SHP77 (cell line): ENCODE results near the gene HOXA3.

Experiments
- DNase-seq, 2 experiments: peaks; one replicate each; lab custom pipeline; 2025; lab: John Stamatoyannopoulos, UW

The HOXA3 gene

DNA sequence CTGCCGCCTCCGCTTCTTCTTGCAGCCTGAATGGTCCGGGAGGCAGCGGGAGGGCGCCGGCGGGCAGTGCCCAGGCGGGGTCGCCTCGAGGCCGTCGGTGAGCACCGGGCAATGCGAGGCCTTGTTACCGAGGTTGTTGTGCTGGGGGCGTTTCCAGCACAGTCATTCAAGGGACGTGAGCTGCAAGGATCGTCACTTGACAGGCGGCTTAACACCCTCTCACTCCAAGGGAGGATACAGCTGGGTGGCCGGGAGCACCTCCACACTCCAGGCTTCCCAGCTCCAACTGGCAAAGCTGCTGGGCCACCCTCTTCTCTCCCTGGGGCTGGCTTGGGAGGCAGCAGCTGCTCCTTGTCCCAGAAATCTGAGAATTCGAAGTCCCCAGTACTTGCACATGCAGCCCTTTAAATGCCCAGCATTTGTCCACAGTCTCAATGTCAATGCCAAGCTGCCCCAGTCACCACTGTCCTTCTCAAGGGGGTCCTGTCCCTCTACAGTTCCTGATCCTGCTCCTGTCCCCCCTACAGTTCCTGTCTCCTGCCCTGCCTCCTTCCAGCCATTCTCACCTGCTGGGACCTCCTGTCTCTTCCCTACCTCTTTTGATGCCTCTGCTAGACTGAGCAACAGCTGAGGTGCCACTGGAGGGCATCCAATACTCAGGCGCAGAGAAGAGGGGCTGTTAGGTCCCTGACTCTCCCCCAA lies 37.1 kb upstream of the HOXA3 start:
- no peak for DNase-seq

DNA sequence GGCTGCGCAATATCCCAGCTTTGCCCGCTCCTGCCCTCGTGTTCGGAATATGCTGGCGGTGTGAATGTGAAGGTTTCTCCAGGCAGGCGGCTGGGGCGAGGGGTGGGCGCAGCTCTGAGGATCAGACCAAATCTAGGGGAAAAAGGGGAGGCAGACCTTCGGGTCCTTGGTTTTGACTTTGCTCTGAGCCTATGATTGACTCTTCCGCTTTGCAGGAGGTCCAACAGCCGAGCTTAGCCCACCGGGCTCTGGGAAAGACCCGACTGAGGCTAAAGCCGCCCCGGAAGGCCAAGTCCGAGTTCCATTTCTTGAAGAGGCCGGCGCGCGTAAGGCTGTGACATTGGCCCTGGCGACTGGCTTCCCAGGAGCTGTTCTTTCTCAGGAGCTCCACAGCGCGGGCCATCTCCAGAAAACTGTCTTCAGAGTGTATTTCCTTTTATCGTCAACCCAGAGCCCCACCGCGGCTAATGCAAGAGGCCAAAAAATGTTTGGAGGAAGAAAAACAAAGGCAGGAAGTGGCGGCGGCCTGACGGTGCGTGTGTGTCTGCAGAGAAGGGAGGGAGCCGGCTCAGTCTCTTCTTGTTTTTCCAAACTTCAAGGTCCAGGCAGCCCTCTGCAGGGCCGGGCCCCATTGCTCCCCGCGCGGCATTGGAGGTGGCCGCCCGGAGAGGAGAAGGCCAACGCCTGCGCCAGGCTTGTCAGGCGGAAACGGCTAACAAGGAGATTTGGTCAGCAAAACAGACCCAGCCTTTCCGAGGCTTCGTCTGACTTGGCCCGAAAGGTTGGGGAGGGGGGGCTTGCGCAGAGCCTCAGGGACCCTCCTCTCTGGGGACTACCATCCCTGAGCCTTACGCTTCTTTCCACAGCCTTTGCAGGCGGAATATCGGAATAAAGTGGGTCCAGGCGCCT lies 36.3 kb upstream of the HOXA3 start:
- no peak for DNase-seq

DNA sequence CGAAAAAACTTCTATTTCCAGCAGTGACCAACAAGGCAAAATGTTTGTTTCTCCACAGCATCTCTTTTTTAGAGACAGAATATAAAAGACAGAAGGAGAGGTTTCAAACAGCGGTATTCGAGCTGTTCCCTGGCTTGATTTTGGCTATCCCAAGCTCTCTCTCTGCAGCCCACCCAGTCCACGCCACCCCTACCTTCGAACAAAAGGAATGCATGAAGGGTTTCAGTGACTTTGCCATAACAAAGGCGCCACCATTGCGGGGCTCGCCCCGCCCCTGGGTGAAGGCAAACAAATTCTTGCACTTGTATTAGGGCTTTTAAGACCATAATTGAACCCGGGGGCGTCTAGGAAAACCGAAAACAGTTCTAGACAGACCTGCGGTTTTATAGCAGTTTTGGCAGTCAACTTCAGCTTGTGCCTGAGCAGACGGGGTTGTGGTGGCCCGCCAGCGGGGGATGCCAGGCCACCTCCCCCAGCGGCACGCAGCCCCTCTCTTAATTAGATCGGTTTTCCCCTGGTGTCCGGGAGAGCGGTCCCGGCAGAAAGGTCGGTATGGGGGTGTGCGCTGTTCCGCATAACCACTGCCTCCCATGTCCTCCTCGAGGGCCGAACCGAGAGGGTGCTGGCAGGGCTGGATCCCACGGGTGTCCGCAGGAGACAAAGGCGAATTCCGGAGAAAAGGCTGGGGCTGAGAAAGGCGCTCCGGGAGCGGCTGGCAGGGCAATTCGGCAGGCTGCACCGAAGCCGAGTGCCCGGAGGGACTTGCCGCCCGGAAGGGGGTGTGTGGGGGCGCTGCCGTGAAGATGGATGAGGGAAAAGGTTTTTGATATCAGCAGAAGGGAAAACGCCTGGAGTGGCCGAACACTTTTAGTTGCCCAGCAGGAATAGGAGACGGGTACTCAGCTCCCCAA lies 35.3 kb upstream of the HOXA3 start:
- DNase-seq, result no peak

DNA sequence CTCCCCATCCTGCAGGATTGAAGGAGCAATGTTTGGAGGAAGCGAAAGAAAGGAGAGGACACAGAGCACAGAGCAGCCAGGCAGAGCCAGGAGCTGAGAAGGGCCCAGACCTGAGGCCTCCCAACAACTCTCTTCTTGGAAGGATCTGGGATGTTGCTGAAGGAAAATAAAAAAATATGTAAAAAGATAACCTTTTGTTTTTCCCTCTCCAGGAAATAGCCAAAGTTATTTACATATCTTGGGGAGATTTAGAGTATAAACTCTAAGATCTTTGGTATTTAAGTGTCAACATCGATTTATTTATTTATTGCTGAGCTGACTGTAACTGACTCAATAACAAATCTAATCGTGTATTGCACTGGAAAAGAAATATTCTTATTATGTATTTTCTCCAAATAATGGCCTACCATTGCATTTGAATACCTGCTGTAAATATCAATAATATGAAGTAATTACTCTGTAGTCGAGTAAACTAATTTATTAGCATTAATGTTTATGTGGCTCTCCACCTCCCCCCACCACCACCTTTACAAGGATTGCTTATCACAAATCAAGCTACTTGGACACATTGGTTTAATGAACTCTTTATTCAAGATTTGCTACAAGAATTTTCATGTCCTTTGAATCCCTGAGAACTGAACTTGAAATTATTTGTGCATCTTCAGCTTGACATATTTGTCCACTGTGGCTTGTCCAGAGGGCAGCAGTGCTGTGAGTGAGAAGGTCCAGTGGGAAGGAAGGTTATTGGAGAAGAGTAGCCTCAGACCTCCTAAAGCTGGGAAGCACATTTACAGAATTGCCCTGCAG lies 34.5 kb upstream of the HOXA3 start:
- DNase-seq, result no peak

DNA sequence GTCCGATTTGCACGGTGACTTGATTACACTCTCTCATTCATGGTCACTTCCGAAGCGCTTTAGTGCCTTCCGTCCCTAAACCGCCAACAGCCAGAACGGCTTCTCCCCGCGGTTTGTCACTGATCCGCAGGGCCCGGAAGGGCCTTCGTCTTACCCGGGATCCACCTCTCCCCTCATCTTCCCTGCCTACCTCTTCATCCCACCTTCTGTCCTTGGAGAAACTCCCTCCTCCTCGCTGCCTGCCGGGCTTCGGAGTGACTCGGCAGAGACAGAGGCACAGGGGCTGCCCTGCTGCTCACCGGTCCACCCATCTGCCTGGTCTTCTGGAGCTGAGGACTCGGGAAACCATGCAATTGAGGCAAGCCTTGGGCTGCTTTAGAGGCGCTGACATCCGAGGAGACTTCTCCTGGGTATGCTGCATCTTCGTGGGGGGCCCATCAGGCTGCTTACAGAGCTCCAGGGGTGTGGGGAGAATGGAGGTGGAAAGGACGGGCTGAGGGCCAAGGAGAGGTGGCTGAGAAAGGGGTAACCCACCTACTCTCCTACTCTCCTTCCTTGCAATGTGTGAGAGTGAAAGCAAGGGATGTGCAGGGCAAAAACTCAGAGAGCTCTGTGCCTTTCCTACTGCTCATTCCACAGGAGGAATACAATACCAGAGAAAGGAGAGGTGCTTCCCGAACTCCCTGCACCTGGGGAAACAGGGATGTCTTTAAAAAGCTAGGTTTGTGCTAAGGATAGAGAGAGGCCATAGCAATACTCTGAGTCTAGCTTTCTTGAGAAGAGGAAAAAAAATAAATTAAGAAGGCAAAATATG lies 33.7 kb upstream of the HOXA3 start:
- no peak for DNase-seq

DNA sequence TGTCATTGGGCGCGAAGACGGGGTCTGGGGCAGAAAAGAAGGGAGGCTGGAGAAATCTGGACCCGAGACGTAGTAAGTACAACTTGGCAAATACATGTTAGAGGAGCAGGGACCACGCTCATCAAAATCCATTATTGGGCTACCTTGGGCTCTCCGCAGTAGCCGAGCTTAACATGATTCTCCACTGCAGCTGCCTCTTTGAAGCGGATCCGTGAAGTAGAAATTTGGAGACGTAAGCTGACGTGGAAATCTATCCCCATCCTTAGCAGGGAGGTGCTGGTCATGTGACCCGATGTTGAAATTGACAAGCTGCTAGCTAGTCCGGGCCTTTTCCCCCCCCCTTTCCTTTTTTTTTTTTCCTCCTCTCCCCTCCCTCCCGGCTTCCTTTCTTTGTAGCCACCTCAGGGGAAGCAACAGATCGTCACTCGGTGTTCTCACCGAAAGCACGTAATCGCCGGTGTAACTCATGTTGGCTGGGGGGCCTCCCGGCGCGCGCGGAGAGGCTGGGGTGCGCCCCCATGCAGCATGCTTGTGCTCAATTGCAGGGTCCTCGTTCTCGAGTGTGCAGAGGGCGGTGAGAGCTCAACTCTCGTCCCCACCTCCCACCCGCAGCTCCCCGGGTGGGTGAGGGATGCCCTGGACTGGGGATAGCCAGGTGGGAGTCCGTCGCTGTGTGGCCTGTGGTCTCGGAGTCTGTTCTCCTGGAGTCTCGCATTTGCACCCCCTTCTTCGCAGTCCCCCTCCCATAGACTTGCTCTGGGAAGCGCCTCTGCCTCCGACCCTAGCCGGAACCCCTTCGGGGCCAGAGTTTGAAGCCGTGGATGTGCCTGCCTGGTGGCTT lies 32.9 kb upstream of the HOXA3 start, which contains the start of gene HOXA11:
Gene HOXA11, minus strand, starts transcription at position 220 of the 841 bp plus-strand sequence. Its CDS starts 88 bp downstream, at position 132.
- DNase-seq, result no peak

DNA sequence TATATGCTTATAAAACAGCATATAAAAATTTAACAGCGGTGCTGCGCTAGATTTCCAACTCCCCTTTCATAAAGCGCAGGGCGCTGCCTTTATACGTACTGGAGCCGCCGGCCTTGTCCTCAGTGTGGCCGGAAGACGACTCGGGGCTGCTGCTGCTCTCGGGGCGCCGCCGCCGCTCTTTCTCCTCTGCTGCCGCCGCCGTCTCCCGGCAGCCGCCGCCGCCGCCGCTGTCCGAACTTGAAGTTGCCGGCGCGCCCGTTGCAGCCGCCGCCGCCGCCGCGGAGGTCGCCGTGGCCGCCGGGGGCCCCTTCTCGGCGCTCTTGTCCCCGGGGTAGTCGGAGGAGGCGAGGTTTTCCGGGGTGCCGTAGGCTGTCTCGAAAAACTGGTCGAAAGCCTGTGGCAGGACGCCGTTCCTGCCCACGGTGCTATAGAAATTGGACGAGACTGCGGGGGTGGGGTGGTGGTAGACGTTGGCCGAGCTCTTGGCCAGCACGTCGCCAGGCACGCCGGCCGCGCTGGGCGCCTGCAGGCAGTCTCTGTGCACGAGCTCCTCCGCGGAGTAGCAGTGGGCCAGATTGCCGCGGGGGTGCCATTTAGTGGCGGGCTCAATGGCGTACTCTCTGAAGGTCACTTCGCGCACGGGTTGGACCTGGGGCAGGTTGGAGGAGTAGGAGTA lies 32.1 kb upstream of the HOXA3 start:
- DNase-seq, result no peak

DNA sequence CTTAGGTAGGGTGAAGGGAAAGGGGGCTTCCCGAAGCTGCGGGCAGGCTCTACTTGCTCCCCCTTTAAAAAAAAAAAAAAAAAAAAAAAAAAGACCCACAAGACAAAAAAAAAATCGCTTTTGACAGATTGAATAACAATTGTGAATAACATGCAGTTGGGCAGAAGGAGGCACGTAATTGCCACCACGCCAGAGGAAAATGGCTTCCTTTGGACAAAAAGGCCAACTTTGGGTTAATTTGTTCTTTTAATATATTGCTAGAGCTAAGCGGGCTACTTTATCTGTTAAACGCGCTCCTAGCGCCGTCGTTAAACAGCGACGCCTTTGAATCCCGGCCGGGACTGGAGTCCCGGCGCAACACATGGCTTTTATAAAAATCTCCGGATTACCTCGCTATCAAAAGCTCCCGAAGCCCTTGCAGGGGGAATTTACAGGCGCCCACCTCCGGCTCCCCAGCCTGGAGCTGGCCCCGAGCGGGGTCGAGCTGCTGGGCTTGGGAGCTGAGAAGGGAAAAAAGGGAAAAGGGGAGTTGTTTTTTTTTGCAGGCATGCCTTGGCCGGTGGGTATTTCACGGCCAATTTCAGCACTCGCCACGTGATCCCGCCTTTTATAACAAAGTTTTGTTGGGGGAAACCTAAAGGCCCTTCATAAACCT lies 31.4 kb upstream of the HOXA3 start:
- no peak for DNase-seq

DNA sequence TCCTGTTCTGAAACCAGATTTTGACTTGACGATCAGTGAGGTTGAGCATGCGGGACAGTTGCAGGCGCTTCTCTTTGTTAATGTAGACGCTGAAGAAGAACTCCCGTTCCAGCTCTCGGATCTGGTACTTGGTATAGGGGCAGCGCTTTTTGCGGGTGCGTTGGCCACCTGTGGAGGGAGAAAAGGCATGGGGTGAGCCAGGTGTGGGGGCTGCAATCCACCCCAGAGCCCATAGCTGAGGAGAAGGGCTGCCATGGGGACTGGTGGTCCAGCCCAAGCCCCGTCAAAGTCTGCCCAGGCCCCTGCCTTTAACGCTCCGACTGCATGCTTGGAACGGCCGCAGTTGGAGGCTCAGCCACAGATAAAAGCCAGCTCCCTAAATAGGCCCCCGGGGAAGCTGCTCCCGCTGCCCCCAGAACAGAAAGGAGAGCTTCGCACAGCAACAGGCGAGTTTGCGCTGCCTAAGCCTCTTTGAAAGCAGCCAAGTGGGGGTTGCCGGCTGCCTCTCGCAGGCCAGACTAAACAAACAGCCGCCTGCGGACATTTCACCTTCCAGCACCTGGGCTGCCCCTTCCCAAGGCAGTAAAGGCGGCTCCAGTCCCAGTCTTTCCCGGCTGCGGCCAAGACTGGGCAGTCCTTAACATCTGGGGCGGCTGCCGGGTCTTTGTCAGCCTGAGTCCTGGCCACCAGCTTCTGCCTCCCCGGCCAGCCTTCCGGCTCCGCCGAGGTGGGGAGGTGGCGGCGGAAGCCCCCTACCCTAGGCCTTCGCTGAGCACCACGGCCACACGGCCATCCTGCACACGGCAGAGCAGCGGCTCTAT lies 30.7 kb upstream of the HOXA3 start:
- no peak for DNase-seq

DNA sequence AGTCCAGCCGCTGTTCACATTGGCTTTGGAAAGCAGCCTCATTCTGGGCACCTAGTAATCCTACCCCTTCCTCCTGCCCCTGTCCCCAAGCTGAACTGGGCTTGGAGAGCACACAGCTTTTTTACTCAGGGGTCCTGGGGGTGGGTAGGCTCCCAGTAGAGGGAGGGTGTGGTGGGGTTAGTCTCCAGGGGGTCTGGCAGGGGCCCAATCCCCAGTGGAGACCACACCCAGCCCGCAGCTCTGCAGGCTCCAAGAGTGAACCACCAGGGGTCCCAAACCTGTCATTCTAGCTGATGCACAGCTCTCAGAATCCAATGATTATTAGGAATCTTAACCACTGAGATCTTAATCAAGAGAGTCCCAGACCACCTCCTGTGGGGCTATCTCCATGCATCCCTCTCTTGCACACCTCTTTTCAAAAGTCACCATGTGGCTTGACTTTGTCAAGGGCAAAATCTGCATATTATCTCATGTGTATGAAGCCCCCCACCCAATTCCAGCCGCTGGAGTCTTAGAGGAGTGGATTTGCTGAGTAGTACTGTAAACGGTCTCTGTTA lies 30.0 kb upstream of the HOXA3 start:
- DNase-seq, result no peak

DNA sequence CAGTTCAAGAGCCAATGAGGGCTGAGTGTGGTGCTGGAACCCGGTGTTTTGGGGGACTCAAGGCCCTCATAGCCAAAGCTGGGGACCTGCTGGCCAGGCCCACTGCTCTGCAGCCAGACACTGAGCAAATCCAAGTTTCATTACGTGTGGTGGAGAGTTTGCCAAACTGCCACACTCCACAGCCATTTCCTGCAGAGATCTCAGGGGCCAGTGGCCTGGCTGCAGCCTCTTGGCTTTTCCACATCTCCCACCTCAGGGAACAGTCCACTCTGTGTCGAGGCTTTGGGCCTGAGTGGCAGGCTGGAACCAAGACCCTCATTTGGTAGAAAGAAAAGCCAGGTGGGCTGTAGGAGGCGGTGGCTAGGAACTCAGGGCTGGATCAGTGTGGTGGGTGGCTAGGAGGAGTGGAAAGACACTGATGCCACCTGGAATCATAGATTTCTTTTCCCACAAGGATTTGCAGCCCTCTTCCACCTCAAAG lies 29.5 kb upstream of the HOXA3 start:
- no peak for DNase-seq

DNA sequence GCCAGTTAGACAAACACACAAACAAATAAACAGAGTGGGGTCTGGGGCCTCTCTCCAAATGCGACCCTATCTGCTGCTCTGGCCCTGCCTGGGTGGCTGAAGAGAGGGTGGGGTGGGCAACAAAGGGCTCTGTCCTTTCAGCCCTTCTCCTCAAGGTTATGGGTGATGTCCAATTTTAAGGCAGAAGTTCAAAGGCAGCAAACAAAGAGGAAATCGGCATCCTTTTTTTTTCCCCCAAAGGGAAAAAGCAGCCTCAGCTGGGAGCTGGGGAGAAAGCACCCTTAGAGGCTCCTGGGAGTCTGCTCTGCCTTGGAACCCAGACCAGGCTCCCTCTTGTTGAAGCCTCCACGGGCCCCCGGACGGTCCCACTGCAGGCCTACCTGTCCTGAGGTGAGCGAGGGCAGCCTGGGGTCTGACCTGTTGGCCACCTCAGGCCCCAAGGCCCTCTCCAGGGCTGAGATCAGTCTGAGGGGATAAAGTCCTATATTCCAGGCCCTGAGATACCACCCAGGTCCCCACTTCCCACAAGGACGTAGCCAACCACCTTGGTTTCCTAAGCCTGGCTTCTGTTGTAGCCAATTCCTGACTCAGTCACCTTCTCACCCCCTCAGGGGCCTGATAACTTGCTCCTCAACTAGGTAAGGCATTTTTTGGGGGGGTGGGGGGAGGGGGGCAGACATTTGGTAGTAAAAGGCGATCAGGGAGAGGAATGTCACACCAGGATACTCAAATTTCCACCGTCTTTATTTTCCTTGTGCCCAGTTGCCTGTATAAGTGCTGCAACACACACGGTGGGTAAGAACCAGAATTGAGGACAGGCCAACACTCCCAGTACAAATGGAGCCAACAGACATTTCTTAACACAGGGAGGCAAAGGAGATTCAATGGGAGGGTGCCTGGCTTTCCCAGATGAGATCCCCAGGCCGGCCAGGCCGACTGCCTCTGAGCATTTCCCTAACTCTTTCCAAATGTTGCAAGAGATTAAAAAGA lies 28.3 kb upstream of the HOXA3 start:
- DNase-seq, result no peak

DNA sequence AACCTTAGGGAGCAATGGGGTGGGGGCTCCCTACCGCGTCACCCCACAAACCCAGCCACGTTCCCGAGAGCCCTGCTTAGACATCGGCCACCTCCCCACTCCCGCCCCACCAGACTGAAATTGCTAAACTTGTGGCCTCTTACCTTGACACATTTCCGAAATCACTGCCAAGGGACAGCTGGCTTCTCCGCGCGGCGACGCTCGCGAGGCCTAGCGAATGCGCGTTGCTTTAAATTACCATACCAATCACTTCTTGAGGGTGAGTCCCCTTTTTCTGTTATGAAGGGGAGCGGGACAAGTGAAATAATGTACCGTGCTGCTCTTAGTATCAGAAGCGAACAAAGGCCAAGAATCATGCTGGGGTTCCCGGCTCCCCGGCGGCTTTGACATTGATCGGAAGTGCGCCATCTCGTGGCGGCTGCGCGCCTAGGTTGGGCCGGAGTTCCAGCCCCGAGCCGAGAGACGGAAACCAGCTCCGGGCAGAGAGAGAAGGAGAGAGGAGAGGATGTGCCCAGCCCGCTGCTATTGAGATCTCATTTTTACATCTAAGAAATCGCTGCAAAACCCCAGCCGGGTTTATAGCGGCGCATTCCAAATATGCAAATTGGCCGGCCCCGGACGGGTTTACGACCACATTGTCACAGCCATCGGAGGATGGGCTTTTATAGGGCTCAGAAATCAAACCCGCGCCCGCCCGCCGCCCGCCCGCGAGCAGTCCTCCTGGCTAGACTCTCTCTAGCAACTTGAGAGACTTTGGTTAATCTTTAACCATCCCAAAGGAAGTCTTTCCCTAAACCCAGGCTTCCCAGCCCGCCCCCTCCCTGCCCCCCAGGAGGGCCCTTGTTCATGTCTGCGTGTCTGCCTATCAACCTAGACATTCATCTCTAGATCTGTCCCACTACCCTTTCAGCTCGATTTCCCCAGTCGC lies 27.4 kb upstream of the HOXA3 start:
- peak in 1 of 2 experiments; percentile 14 for DNase-seq

DNA sequence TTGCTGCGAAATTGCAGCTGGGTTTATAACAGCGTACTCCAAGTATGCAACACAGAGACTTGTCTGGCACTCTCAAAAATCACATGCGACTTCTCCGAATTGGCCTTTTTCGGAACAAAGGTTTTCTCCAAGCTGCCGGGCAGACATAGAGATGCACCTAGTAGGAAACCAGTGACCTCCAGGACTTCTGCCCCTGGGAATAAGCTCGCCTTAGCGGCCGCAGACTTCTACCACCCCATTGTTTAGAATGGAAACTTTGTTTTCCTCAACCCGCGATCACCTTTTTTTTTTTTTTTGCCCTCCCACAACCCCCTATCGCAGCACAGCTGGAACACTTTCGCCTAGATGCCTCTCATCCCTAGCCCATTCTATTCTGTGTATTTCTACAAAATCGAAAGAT lies 26.6 kb upstream of the HOXA3 start:
- no peak for DNase-seq

DNA sequence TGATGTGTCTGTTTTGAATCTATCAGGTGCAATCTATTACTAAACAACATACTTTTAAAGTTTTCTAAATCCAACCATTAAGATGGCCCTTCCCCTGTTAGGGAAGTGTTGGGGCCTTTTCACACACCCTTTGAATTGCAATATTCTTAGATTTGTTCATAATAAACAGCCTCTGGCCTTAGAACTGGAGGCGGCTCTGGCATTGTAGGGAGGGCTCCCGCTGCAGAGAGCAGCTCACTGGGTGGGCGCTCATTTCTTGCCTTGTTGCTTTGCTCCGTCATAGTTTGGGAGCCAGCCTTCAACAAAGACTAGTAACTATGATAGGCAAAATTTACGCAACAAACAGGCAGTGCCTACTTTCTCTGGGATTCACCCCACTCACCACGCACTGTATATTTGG lies 26.0 kb upstream of the HOXA3 start:
- no peak for DNase-seq
